OCI-LY3 (cell line): ENCODE results near the gene PANK4.

Source experiments
- H2AFZ ChIP-seq: fragments of 200-600, 300-600 bp; shearing (Covaris generic); 2 replicates; pipeline ENCODE4 v1.6.0; 2014; ENCODE audit warnings: antibody characterized with exemption, low read depth, low read length
- H3K27ac ChIP-seq: fragments of 200-600, 300-600 bp; sonication (generic); 2 replicates; pipeline ENCODE4 v1.5.1; 2014; ENCODE audit warnings: mild to moderate bottlenecking, low read length, moderate library complexity, mixed read lengths
- H3K27me3 ChIP-seq: fragments of 200-600, 300-600 bp; sonication (generic); 2 replicates; pipeline ENCODE4 v1.6.1; 2014; ENCODE audit warnings: low read depth, low read length, mixed read lengths
- H3K36me3 ChIP-seq: fragments of 200-600, 300-600 bp; sonication (generic); replicated peaks from 2 replicates; pipeline ENCODE3; 2014; ENCODE audit warnings: low read depth, low read length, mixed read lengths
- H3K4me1 ChIP-seq: fragments of 300-600, 200-600 bp; sonication (generic); 2 replicates; pipeline ENCODE4 v1.6.1; 2014; ENCODE audit warnings: low read length, mixed read lengths
- H3K4me2 ChIP-seq: fragments of 200-600, 300-600 bp; sonication (generic); 2 replicates; pipeline ENCODE4 v1.6.1; 2014; ENCODE audit warnings: low read length, mixed read lengths
- H3K4me3 ChIP-seq: fragments of 300-600, 200-600 bp; sonication (generic); 2 replicates; pipeline ENCODE4 v1.5.1; 2014; ENCODE audit warnings: antibody characterized with exemption, mild to moderate bottlenecking, low read length, moderate library complexity
- H3K79me2 ChIP-seq: fragments of 300-600, 200-600 bp; shearing (Covaris generic); 2 replicates; pipeline ENCODE4 v1.6.1; 2014; ENCODE audit warnings: mild to moderate bottlenecking, low read length, mixed read lengths
- H3K9ac ChIP-seq: fragments of 300-600, 200-600 bp; shearing (Covaris generic); 2 replicates; pipeline ENCODE4 v1.6.0; 2014; ENCODE audit warnings: mild to moderate bottlenecking, low read length, moderate library complexity
- H3K9me3 ChIP-seq: fragments of 200-600, 300-600 bp; shearing (Covaris generic); 2 replicates; pipeline ENCODE4 v1.6.1; 2014; ENCODE audit warnings: low read length, mixed read lengths; ENCODE audit not compliant: insufficient read depth
- H4K20me1 ChIP-seq: fragments of 200-600, 300-600 bp; sonication (generic); 2 replicates; pipeline ENCODE4 v1.6.1; 2016; ENCODE audit warnings: low read length, mixed read lengths; ENCODE audit not compliant: insufficient read depth
- CTCF ChIP-seq: fragments of 200-600, 300-600 bp; sonication (generic); IDR thresholded peaks from 2 replicates; pipeline ENCODE4 v1.5.1; 2014; ENCODE audit warnings: antibody characterized with exemption, low read length, low read depth
- EZH2phosphoT487 ChIP-seq: fragments of 200-600 bp; shearing (Covaris generic); IDR thresholded peaks from 2 replicates; pipeline ENCODE4 v1.6.1; 2018; ENCODE audit warnings: antibody characterized with exemption, mixed run types, low read depth

Gene PANK4

GRCh38 chr1:2526824-2527555, 594 bp upstream of the PANK4 start:
- peaks cover 40% of the 10 kb centered on the region for H3K79me2 ChIP-seq
- H3K27me3 ChIP-seq, result no peaks in the 10 kb centered on the region
- no peaks in the 10 kb centered on the region for H3K36me3 ChIP-seq
- peak overlapping the region; percentile 44 for H3K9ac ChIP-seq
- peak overlapping the region; percentile 84 for H3K4me2 ChIP-seq
- H2AFZ ChIP-seq, result no peak overlapping the region
- peak overlapping the region; percentile 72 for H3K4me3 ChIP-seq
- H4K20me1 ChIP-seq, result peaks cover 39% of the 10 kb centered on the region
- H3K4me1 ChIP-seq, result peaks cover 17% of the 10 kb centered on the region
- no peak for TF ChIP-seq EZH2phosphoT487
- TF ChIP-seq CTCF, result no peak
- H3K9me3 ChIP-seq, result no peaks in the 10 kb centered on the region
- H3K27ac ChIP-seq, result no peak overlapping the region

- Histone ChIP-seq H3K27ac (peak overlapping the region; percentile 40), H4K20me1 (peaks cover 50% of the 10 kb centered on the region), H3K79me2 (peaks cover 51% of the 10 kb centered on the region), H3K4me1 (peaks cover 17% of the 10 kb centered on the region), H3K4me3 (peak overlapping the region; percentile 98), H3K27me3 (no peaks in the 10 kb centered on the region), H3K9ac (peak overlapping the region; percentile 92), H3K9me3 (no peaks in the 10 kb centered on the region), H3K4me2 (peak overlapping the region; percentile 89), H3K36me3 (peaks cover 7% of the 10 kb centered on the region), H2AFZ (no peak overlapping the region)
- TF ChIP-seq CTCF (no peak), EZH2phosphoT487 (no peak)
Measured at GRCh38 chr1:2525572-2525919, 850 bp downstream of the PANK4 start.

GRCh38 chr1:2523891-2524609, 2.3 kb downstream of the PANK4 start:
- Histone ChIP-seq H3K4me1 (peaks cover 17% of the 10 kb centered on the region), H3K4me2 (peak overlapping the region; percentile 89), H3K79me2 (peaks cover 51% of the 10 kb centered on the region), H4K20me1 (peaks cover 50% of the 10 kb centered on the region), H3K9me3 (no peaks in the 10 kb centered on the region), H2AFZ (no peak overlapping the region), H3K4me3 (no peak overlapping the region), H3K9ac (no peak overlapping the region), H3K27me3 (no peaks in the 10 kb centered on the region), H3K36me3 (peaks cover 7% of the 10 kb centered on the region), H3K27ac (no peak overlapping the region)
- TF ChIP-seq CTCF (no peak), EZH2phosphoT487 (no peak)

- TF ChIP-seq CTCF (no peak), EZH2phosphoT487 (no peak)
- H3K36me3 ChIP-seq, result peaks cover 11% of the 10 kb centered on the region
- H4K20me1 ChIP-seq, result peaks cover 50% of the 10 kb centered on the region
- no peak overlapping the region for H3K4me2 ChIP-seq
- H3K27me3 ChIP-seq, result no peaks in the 10 kb centered on the region
- peaks cover 51% of the 10 kb centered on the region for H3K79me2 ChIP-seq
- no peaks in the 10 kb centered on the region for H3K9me3 ChIP-seq
- H3K27ac ChIP-seq, result no peak overlapping the region
- H3K4me1 ChIP-seq, result peaks cover 17% of the 10 kb centered on the region
- no peak overlapping the region for H2AFZ ChIP-seq
- no peak overlapping the region for H3K9ac ChIP-seq
- H3K4me3 ChIP-seq, result no peak overlapping the region
Measured at GRCh38 chr1:2523191-2523890, 3.1 kb downstream of the PANK4 start.
